A549 treated with CpdA at 1 μM for 4 hours (cell line): Measurements from ENCODE around the gene EXOC3L2. TPM values are rescaled to one million over a fixed set of nuclear protein-coding genes. Genes with fewer than 3 reads are reported as not detected.

Experiments
- total RNA-seq: library from RNA; stranded (reverse); fragments of 200-300 nt; extraction: Qiagen RNA extraction; gene quantifications from 5 replicates; pipeline ENCODE4 v1.2.3, GENCODE V29; 2022; ENCODE audit warnings: low read depth

EXOC3L2 gene
- total RNA-seq, result 0.78 to 1.4 TPM (median 1.2 TPM) in 5 replicates

GRCh38 chr19:45245334-45245787, at the start of gene EXOC3L2:
EXOC3L2 (minus strand) TSS chr19:45245407; CDS start chr19:45239045, 6,362 bp downstream.

DNA sequence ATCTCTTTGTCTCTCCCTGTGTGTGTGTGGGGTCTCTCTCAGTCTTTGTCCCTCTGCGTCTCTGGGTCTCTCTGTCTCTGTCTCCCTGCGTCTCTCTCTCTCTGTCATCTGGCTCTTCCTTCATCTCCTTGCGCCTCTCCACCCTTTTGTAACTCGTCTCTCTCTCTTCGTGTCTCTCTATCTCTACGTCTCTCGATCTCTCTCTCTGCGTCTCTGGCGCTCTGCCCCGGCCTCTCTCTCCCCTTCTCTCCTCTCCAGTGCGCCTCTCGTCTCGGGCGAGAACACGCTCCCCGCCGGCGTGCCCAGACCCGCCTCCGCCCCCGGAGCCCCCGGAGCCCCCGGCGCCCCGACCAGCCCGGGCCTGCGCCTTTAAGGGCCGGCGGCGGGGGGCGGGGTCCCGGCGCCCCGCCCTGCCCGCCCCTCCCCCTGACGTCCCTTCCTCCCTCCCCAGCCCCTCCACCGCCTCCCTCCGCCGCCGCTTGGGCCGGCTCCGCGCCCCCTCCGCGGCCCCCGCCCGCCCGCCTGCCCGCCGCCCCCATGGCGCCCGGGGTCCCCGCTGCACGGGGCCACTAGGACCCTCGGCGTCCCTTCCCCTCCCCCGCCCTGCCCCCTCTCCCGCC, 5.7 kb upstream of the EXOC3L2 start, which contains the start of gene MARK4:
Gene MARK4, plus strand, starts transcription at position 440 of the 620 bp plus-strand sequence. CDS start 318 bp downstream, outside the sequence.

DNA sequence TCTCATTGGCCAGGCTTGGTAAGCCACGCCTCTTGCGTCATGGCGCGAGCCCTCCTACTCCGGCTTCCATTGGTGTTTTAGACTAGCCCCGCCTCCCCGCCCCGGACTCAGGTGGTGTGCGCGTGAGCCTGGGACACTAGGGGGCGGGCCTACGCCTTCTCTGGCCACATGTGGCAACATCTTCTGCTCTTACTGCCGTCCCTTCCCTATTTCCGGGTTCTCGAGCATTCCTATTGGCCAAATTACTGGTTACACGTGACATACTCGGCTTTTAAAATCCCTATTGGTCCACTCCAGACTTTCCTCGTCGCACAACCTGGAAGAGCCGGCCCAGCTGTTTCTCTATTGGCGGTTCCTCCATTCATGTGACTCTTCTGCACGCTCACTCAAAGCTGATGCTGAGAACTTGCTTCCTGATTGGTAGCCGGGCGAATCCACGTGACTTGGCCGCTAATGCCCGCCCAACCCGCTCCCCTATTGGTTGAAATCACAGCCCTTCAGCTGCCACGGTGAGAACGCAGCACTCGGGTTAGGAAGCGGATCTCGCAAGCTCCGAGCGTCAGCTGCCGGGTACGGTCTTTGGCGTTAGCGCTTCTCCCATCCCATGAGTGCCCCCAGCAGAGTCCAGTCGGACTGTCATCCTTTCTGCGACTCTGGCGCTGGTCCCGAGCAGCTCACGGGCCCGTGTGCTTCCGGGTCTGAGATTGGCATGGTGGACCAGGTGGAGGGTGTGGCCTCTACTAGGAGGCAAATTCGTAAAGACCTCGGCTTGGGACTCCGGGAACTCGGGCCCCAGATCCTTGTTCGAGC, 66.7 kb downstream of the EXOC3L2 start, which contains the start of gene BLOC1S3:
Gene BLOC1S3, plus strand, starts transcription at position 523 of the 810 bp plus-strand sequence. CDS start 513 bp downstream, outside the sequence.

GRCh38 chr19:45177817-45178261, 67.4 kb downstream of the EXOC3L2 start, which contains the start of gene TRAPPC6A:
TRAPPC6A (minus strand) TSS chr19:45178237; CDS start chr19:45178218, 19 bp downstream.

Other genes with a start within 250 kb of the EXOC3L2 start
- gene RELB, start 243.9 kb downstream of the EXOC3L2 start, total RNA-seq, result 30.9 to 59.5 TPM (median 54.2 TPM) in 5 replicates
- 58.1 to 70.1 TPM (median 63.4 TPM) in 5 replicates for gene CLASRP, start 206.4 kb downstream of the EXOC3L2 start, total RNA-seq
- gene ZNF296, start 168.9 kb downstream of the EXOC3L2 start, total RNA-seq, result 5.1 to 9.5 TPM (median 8.6 TPM) in 5 replicates
- gene GEMIN7, start 166.1 kb downstream of the EXOC3L2 start, total RNA-seq, result 85.5 to 94.6 TPM (median 87.1 TPM) in 5 replicates
- gene PPP1R37, start 152.2 kb downstream of the EXOC3L2 start, total RNA-seq, result 22.9 to 30.9 TPM (median 28.4 TPM) in 5 replicates
- 0.06 to 0.13 TPM (median 0.08 TPM) in 5 replicates for gene NKPD1, start 84.4 kb downstream of the EXOC3L2 start, total RNA-seq
- gene TRAPPC6A, start 67.2 kb downstream of the EXOC3L2 start, total RNA-seq, result 32.8 to 43.4 TPM (median 42.7 TPM) in 5 replicates
- 10.3 to 15.3 TPM (median 12.8 TPM) in 5 replicates for gene BLOC1S3, start 66.6 kb downstream of the EXOC3L2 start, total RNA-seq
- gene MARK4, start 5.9 kb upstream of the EXOC3L2 start, total RNA-seq, result 5.4 to 7.9 TPM (median 7.7 TPM) in 5 replicates
- gene CKM, start 77.5 kb upstream of the EXOC3L2 start, total RNA-seq, result not detected in 5 replicates
- 0.53 to 0.78 TPM (median 0.72 TPM) in 5 replicates for gene KLC3, start 95.3 kb upstream of the EXOC3L2 start, total RNA-seq
- gene ERCC2, start 125.2 kb upstream of the EXOC3L2 start, total RNA-seq, result 10.3 to 14.6 TPM (median 12.0 TPM) in 5 replicates
- 22.3 to 33.2 TPM (median 26.9 TPM) in 5 replicates for gene PPP1R13L, start 159.7 kb upstream of the EXOC3L2 start, total RNA-seq
- gene POLR1G, start 161.2 kb upstream of the EXOC3L2 start, total RNA-seq, result 43.7 to 53.6 TPM (median 44.4 TPM) in 5 replicates
- 126 to 160 TPM (median 149 TPM) in 5 replicates for gene ERCC1, start 178.5 kb upstream of the EXOC3L2 start, total RNA-seq
- 13.4 to 19.5 TPM (median 15.8 TPM) in 5 replicates for gene FOSB, start 222.6 kb upstream of the EXOC3L2 start, total RNA-seq